SU-DHL-6 (cell line): Measurements from ENCODE around the gene CD8A.

Experiments used
- EZH2phosphoT487 ChIP-seq: fragments of 200-600 bp; sonication (generic), shearing (Covaris generic); conservative IDR thresholded peaks from 2 replicates; pipeline ENCODE4 v1.6.1; 2018; ENCODE audit warnings: mild to moderate bottlenecking, antibody characterized with exemption, low read length, moderate library complexity, mixed read lengths
- TF ChIP-seq, protein P1 (sequence below): fragments of 200-600 bp; sonication (generic); IDR thresholded peaks from one replicate; pipeline ENCODE4 v1.5.1; 2017; ENCODE audit warnings: antibody characterized with exemption, mild to moderate bottlenecking, low read length, moderate library complexity; ENCODE audit not compliant: insufficient read depth, poor library complexity, severe bottlenecking

DNA sequence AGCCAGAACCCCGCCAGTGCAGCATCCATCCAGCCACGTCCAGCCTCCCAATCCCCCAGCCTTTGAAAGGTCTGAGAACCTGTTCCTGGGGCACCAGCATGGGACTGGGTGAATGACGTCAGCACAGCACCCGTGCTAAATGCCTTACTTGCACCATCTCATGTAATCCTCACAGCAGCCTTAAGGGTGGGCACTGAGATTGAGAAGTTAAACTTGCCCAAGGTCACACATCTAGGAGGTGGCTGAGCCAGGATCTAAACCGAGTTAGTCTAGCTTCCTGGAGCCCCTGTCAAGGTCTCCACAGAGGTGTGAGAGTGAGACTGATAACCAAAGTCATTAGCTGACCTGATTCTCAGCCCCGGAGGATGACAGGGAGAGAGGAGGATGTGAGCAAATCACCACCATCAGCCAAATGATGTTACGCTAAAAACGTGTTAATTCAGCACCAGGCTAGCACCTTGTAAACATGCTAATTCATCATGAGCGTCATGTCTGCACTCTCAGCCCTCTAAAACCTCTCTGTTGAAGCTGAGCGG lies 4.6 kb downstream of the CD8A start:
- TF ChIP-seq, protein P1, sequence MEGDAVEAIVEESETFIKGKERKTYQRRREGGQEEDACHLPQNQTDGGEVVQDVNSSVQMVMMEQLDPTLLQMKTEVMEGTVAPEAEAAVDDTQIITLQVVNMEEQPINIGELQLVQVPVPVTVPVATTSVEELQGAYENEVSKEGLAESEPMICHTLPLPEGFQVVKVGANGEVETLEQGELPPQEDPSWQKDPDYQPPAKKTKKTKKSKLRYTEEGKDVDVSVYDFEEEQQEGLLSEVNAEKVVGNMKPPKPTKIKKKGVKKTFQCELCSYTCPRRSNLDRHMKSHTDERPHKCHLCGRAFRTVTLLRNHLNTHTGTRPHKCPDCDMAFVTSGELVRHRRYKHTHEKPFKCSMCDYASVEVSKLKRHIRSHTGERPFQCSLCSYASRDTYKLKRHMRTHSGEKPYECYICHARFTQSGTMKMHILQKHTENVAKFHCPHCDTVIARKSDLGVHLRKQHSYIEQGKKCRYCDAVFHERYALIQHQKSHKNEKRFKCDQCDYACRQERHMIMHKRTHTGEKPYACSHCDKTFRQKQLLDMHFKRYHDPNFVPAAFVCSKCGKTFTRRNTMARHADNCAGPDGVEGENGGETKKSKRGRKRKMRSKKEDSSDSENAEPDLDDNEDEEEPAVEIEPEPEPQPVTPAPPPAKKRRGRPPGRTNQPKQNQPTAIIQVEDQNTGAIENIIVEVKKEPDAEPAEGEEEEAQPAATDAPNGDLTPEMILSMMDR = no peak
- no peak for TF ChIP-seq EZH2phosphoT487
